AG04450 (cell line): ENCODE data around the gene PRR5L. TPM values are rescaled to one million over a fixed set of nuclear protein-coding genes. Genes with fewer than 3 reads are reported as not detected.

Source experiments
- CTCF ChIA-PET: fragments of 300-600, 350-600 bp; formaldehyde crosslinking; extraction: SDS; loops from one replicate; lab custom pipeline; 2022; ENCODE audit warnings: antibody characterized with exemption, inconsistent platforms; lab: Charles Lee
- POLR2A ChIA-PET: fragments of 350-600 bp; formaldehyde crosslinking; extraction: SDS; loops from one replicate; lab custom pipeline; 2021; ENCODE audit warnings: antibody characterized with exemption, inconsistent platforms; lab: Yijun Ruan, JAX
- DNase-seq: peaks from one replicate; pipeline ENCODE4 v3.0.0-alpha.2; 2011; ENCODE audit warnings: low read depth, low spot score
- H3K27ac ChIP-seq: one replicate; pipeline ENCODE4 v1.5.1; 2012; ENCODE audit warnings: low read depth, low read length, control low read depth
- H3K27me3 ChIP-seq: one replicate; pipeline ENCODE4 v1.6.0; 2012; ENCODE audit warnings: low read length; ENCODE audit not compliant: control insufficient read depth, insufficient read depth
- H3K4me3 ChIP-seq: 2 replicates; pipeline ENCODE4 v1.5.1; 2011; ENCODE audit warnings: mild to moderate bottlenecking, low read depth, low read length, control low read depth
- H3K9me3 ChIP-seq: 2 replicates; pipeline ENCODE4 v1.5.1; 2012; ENCODE audit warnings: low read length; ENCODE audit not compliant: control insufficient read depth, insufficient read depth
- CTCF ChIP-seq: IDR thresholded peaks from 2 replicates; pipeline ENCODE4 v1.5.1; 2011; ENCODE audit warnings: low read depth, low read length, control low read depth, inconsistent platforms
- polyA plus RNA-seq: library from polyadenylated mRNA; depleted of rRNA; stranded (reverse); fragments of >200 nt; gene quantifications from 2 replicates; pipeline ENCODE4 v1.2.3, GENCODE V29; 2011

The PRR5L gene
- polyA plus RNA-seq, 1 experiment, result 3.4 TPM

DNA sequence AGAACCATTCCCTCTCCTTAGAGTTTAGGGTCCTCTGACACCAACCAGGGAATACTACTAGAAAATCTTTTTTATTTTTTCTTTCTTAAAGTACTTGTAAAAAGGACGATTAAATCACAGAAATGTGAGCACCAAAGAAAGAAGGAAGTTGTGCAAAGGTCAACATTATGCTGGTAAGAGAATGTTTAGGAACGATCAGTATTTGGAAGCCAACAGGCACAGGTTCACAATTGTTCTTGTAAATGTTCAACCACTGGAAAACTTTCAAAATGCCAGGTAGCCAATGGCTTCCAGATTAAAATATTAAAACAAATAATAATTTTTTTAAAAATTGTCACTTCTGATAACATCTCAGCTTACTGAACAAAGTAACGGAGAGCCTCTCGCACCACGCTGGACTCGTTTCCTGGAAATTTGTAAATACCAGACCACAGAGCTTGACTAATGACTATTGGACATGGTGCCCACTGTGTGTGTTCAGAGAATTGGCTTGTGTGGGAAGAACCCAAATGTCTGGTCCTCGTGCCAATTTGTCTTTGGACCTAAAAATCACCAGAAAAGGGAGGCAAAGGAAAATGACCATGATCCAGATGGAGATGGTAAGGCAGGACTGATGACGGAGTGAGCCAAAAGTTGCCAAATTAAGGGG lies 27.6 kb upstream of the PRR5L start:
- TF ChIP-seq CTCF, result no peak
- CTCF ChIA-PET, result interaction anchor here (0.6 to 7.2 kb wide), 10 partner anchors 10 to 781 kb away, joined by 4 to 94 read pairs (median 10); no protein-coding TSS in a partner anchor
- H3K27ac ChIP-seq, result no peak overlapping the region
- no peak for DNase-seq
- H3K9me3 ChIP-seq, result no peaks in the 10 kb centered on the region
- peaks cover 5% of the 10 kb centered on the region for H3K27me3 ChIP-seq
- POLR2A ChIA-PET, result no interaction called here
- no peak overlapping the region for H3K4me3 ChIP-seq

DNA sequence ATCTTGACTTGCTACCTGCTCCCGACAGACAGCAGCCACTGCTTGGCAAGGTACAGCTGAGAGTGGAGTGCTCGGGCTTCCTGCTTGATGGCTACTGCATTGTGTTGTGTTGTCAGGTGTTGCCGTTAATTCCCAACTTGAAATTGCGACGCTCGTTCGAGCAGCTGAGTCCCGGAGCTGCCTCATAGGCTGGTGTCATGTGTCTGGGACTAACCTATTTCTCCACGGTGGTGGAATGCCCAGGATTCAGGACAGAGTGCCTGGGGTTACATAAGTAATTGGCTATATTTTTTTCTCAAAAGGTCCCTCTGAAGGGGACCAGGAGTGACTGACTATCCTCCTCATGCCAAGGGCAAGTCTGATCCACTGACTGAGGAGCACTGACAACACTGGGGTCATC lies 25.4 kb upstream of the PRR5L start:
- no peaks in the 10 kb centered on the region for H3K27me3 ChIP-seq
- POLR2A ChIA-PET, result no interaction called here
- H3K9me3 ChIP-seq, result no peaks in the 10 kb centered on the region
- TF ChIP-seq CTCF, result no peak
- no peak for DNase-seq
- H3K27ac ChIP-seq, result no peak overlapping the region
- CTCF ChIA-PET, result interaction anchor here (1.1 kb wide), 1 partner anchor 208 kb away, joined by 3 read pairs; no protein-coding TSS in a partner anchor
- no peak overlapping the region for H3K4me3 ChIP-seq

DNA sequence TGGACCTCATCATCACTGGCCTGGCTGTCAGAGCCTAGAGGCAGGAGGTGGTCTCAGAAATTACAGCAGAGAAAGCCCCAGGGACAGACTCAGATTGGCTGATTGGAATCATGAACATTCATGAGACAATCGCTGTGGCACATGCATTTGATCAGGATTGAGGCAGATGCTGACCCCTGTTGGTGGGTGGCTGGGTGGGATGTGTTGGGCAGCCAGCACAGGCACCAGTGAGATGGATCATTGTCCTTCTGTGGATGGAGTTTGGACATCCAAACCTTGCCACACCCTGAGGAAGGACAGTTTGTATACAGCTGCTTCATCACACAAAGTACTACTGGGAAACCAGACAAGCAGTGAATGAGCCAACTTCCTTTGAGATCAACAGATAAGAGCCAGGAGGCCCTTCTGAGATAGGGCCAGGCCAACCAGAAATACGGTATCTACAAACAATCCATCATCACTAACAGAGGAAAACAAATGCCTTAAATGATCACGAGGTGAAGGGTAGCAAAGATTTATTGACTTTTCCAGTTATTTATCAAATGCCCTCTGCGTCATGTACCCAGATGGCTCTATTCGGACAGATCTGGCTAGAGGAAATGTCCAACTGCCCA lies 24.2 kb upstream of the PRR5L start:
- H3K27me3 ChIP-seq, result no peaks in the 10 kb centered on the region
- CTCF ChIA-PET, result interaction anchor here (1.1 to 1.7 kb wide), 3 partner anchors 13 to 450 kb away, joined by 3 to 15 read pairs (median 4); no protein-coding TSS in a partner anchor
- no peak overlapping the region for H3K4me3 ChIP-seq
- POLR2A ChIA-PET, result no interaction called here
- DNase-seq, result no peak
- no peak overlapping the region for H3K27ac ChIP-seq
- H3K9me3 ChIP-seq, result no peaks in the 10 kb centered on the region
- TF ChIP-seq CTCF, result no peak

DNA sequence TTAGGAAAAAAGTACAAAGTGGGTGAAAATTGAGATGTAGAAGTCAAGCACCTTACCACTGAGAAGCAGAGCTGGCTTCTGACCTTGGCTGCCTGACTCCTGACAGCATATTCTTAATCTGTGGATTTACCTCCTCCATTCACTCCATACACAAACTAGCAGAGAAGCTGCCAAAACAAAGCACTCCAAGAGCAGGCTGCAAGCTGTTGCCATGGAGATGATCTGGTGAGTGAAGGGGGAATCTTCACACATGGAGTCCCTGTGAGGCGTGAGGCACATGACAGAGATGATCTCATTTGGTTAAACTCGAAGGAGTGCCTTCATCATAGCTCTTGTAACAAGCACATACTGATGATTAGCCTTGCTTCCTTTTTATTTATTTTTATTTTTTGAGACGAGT lies 23.0 kb upstream of the PRR5L start:
- Histone ChIP-seq H3K27ac (no peak overlapping the region), H3K27me3 (no peaks in the 10 kb centered on the region), H3K4me3 (no peak overlapping the region), H3K9me3 (no peaks in the 10 kb centered on the region)
- POLR2A ChIA-PET, result no interaction called here
- no peak for DNase-seq
- CTCF ChIA-PET, result interaction anchor here (0.9 to 1.7 kb wide), 3 partner anchors 14 to 785 kb away, joined by 3 to 15 read pairs (median 4); no protein-coding TSS in a partner anchor
- TF ChIP-seq CTCF, result no peak

GRCh38 chr11:36274414-36274813 lies 21.7 kb upstream of the PRR5L start:
- H3K4me3 ChIP-seq, result no peak overlapping the region
- DNase-seq, result no peak
- no peaks in the 10 kb centered on the region for H3K27me3 ChIP-seq
- no peak for TF ChIP-seq CTCF
- CTCF ChIA-PET, result interaction anchor here (1.1 to 1.7 kb wide), 3 partner anchors 8 to 219 kb away, joined by 3 to 10 read pairs (median 5); no protein-coding TSS in a partner anchor
- no peak overlapping the region for H3K27ac ChIP-seq
- POLR2A ChIA-PET, result no interaction called here
- no peaks in the 10 kb centered on the region for H3K9me3 ChIP-seq
